HepG2 (cell line): ENCODE results near the gene KAZN. TPM values are rescaled to one million over a fixed set of nuclear protein-coding genes. Genes with fewer than 3 reads are reported as not detected.

Experiments
- ARID4A ChIP-seq: sonication (generic); formaldehyde crosslinking; IDR thresholded peaks from 2 replicates; pipeline ENCODE4 v1.5.0; 2020; ENCODE audit warnings: mild to moderate bottlenecking, missing genetic modification reagents, borderline replicate concordance
- ARID5B ChIP-seq: IDR thresholded peaks from 2 replicates; pipeline ENCODE4 v1.4.0; 2020; ENCODE audit warnings: mild to moderate bottlenecking, missing genetic modification reagents
- ARNT ChIP-seq: fragments of 450-650 bp; IDR thresholded peaks from 2 replicates; pipeline ENCODE4 v1.6.1; 2017
- ARNT2 ChIP-seq: sonication (generic); formaldehyde crosslinking; IDR thresholded peaks from 2 replicates; pipeline ENCODE4 v1.8.0; 2022; ENCODE audit warnings: mild to moderate bottlenecking, low read depth, missing genetic modification reagents, moderate library complexity
- ATF5 ChIP-seq: sonication (generic); formaldehyde crosslinking; IDR thresholded peaks from 2 replicates; pipeline ENCODE4 v1.4.0; 2020; ENCODE audit warnings: mild to moderate bottlenecking, low read depth, missing genetic modification reagents
- ATRX ChIP-seq: sonication (generic); formaldehyde crosslinking; IDR thresholded peaks from 2 replicates; pipeline ENCODE4 v1.4.0; 2020; ENCODE audit warnings: missing genetic modification reagents, borderline replicate concordance
- FUBP1 ChIP-seq: sonication (generic); formaldehyde crosslinking; IDR thresholded peaks from 2 replicates; pipeline ENCODE4 v1.5.1; 2020; ENCODE audit warnings: missing genetic modification reagents, mild to moderate bottlenecking, borderline replicate concordance
- HDAC1 ChIP-seq: sonication (generic); formaldehyde crosslinking; IDR thresholded peaks from 2 replicates; pipeline ENCODE4 v1.5.1; 2020; ENCODE audit warnings: mild to moderate bottlenecking, missing genetic modification reagents
- MNT ChIP-seq: fragments of 450-650 bp; IDR thresholded peaks from 2 replicates; pipeline ENCODE4 v1.6.1; 2016
- NCOA5 ChIP-seq: sonication (generic); formaldehyde crosslinking; IDR thresholded peaks from 2 replicates; pipeline ENCODE4 v1.4.0; 2020; ENCODE audit warnings: missing genetic modification reagents
- NFRKB ChIP-seq: fragments of 450-650 bp; IDR thresholded peaks from 2 replicates; pipeline ENCODE4 v1.6.1; 2017
- PRMT3 ChIP-seq: sonication (generic); formaldehyde crosslinking; IDR thresholded peaks from 2 replicates; pipeline ENCODE4 v1.8.1; 2022; ENCODE audit warnings: low read depth, mild to moderate bottlenecking, moderate library complexity, missing genetic modification reagents, borderline replicate concordance
- TFE3 ChIP-seq: IDR thresholded peaks from 2 replicates; pipeline ENCODE4 v1.6.1; 2016
- ZFP41 ChIP-seq: sonication (generic); formaldehyde crosslinking; IDR thresholded peaks from 2 replicates; pipeline ENCODE4 v1.4.0; 2020; ENCODE audit warnings: mild to moderate bottlenecking, missing genetic modification reagents, borderline replicate concordance
- polyA plus RNA-seq, 8 experiments: library from polyadenylated mRNA; depleted of rRNA in 3 of 8; stranded (reverse) in 7 of 8; unstranded in 1 of 8; fragments of >200 nt; fragmentation: Illumina TruSeq in 4 of 8; extraction: Trizol in 4 of 8; gene quantifications; 2 replicates each; pipeline versions ENCODE4 v1.2.1 to v1.2.3, GENCODE V29; 2011 to 2016; ENCODE audit warnings: low read depth in 4 of 8, missing spikeins in 1 of 8, mixed read lengths in 1 of 8; ENCODE audit not compliant: insufficient read depth in 1 of 8
- total RNA-seq, 5 experiments: library from RNA; depleted of rRNA; stranded (reverse); fragments of >200 nt; fragmentation: Illumina TruSeq; extraction: Trizol; gene quantifications; 2 replicates each; pipeline ENCODE4 v1.2.3, GENCODE V29; 2016; ENCODE audit warnings: low read depth in 1 of 5

KAZN gene
- total and polyA plus RNA-seq, 2 of the 13 experiments (the other 11 are each of a cell fraction or from before 2014, with no cell fraction given) = 10.4 to 13.5 TPM

GRCh38 chr1:15020943-15021745, 422.7 kb downstream of the KAZN start (continued):
- no peak for TF ChIP-seq ARNT
- TF ChIP-seq ATRX = no peak
- TF ChIP-seq ATF5 (CRISPR knock-in tag) = no peak
- TF ChIP-seq ARNT2 (CRISPR knock-in tag) = no peak
- TF ChIP-seq MNT = no peak
- TF ChIP-seq ZFP41 (CRISPR knock-in tag) = no peak
- peak; percentile 54; the same call in 1 of the 2 replicates for TF ChIP-seq TFE3 (CRISPR knock-in tag)
- TF ChIP-seq FUBP1 = no peak
- TF ChIP-seq HDAC1 (CRISPR knock-in tag) = peak; percentile 85
- no peak for TF ChIP-seq PRMT3
- no peak for TF ChIP-seq NCOA5 (CRISPR knock-in tag)
- TF ChIP-seq ARID4A (CRISPR knock-in tag) = peak; percentile 37; the same call in 1 of the 2 replicates
- no peak for TF ChIP-seq NFRKB
- TF ChIP-seq ARID5B (CRISPR knock-in tag) = peak; percentile 83
